ENCODE measurements around the gene TMEM87B.

Gene TMEM87B

GRCh38 chr2:112026509-112026908, 28.6 kb upstream of the TMEM87B start:
- TF ChIP-seq CTCF (IDR thresholded peaks at IDR 0.05; ENCODE audit: low read length) (no peak), EZH2 (IDR thresholded peaks at IDR 0.05; ENCODE audit: borderline replicate concordance, low read length) (no peak)
- no peaks in the 10 kb centered on the region for H4K20me1 ChIP-seq (ENCODE audit: insufficient read depth, low read length)
- H3K9me2 ChIP-seq (ENCODE audit: low read depth, low read length) = no peaks in the 10 kb centered on the region
- H3K4me3 ChIP-seq (ENCODE audit: low read depth, low read length, poor library complexity, severe bottlenecking) = no peak overlapping the region
- no peaks in the 10 kb centered on the region for H3K9me3 ChIP-seq (ENCODE audit: low read length)
- no peaks in the 10 kb centered on the region for H3K36me3 ChIP-seq (ENCODE audit: insufficient read depth, low read length)
- no peak overlapping the region for H3K27ac ChIP-seq (ENCODE audit: low read depth, low read length, poor library complexity, severe bottlenecking)
- no peaks in the 10 kb centered on the region for H3F3A ChIP-seq (ENCODE audit: insufficient read depth, low read length)
- no peaks in the 10 kb centered on the region for H3K4me1 ChIP-seq (ENCODE audit: insufficient read depth, low read length, severe bottlenecking)
- no peak overlapping the region for H2AFZ ChIP-seq (ENCODE audit: low read length)
- H3K9ac ChIP-seq (ENCODE audit: low read length) = no peak overlapping the region
- H3K79me2 ChIP-seq (ENCODE audit: insufficient read depth, low read length) = no peaks in the 10 kb centered on the region
- H3K27me3 ChIP-seq (ENCODE audit: insufficient read depth, low read length) = no peaks in the 10 kb centered on the region; the same call in 1 of the 2 replicates
- H3K4me2 ChIP-seq (ENCODE audit: low read length) = no peak overlapping the region

GRCh38 chr2:112027767-112028166, 27.3 kb upstream of the TMEM87B start:
- Histone ChIP-seq H3K4me3 (ENCODE audit: low read depth, low read length, poor library complexity, severe bottlenecking) (no peak overlapping the region), H3K79me2 (ENCODE audit: insufficient read depth, low read length) (no peaks in the 10 kb centered on the region)

GRCh38 chr2:112029164-112029563, 25.9 kb upstream of the TMEM87B start:
- no peak for TF ChIP-seq EZH2 (IDR thresholded peaks at IDR 0.05; ENCODE audit: borderline replicate concordance, low read length)
- Histone ChIP-seq H3K4me3 (ENCODE audit: low read depth, low read length, poor library complexity, severe bottlenecking) (no peak overlapping the region), H2AFZ (ENCODE audit: low read length) (no peak overlapping the region), H3K36me3 (ENCODE audit: insufficient read depth, low read length) (no peaks in the 10 kb centered on the region), H3K9ac (ENCODE audit: low read length) (no peak overlapping the region), H3K27me3 (ENCODE audit: insufficient read depth, low read length) (no peaks in the 10 kb centered on the region), H3K9me3 (ENCODE audit: low read length) (no peaks in the 10 kb centered on the region), H3K4me1 (ENCODE audit: insufficient read depth, low read length, severe bottlenecking) (no peaks in the 10 kb centered on the region), H4K20me1 (ENCODE audit: insufficient read depth, low read length) (no peaks in the 10 kb centered on the region), H3K9me2 (ENCODE audit: low read depth, low read length) (no peaks in the 10 kb centered on the region), H3K27ac (ENCODE audit: low read depth, low read length, poor library complexity, severe bottlenecking) (no peak overlapping the region), H3K79me2 (ENCODE audit: insufficient read depth, low read length) (no peaks in the 10 kb centered on the region), H3F3A (ENCODE audit: insufficient read depth, low read length) (no peaks in the 10 kb centered on the region), H3K4me2 (ENCODE audit: low read length) (no peak overlapping the region)

More at GRCh38 chr2:112027767-112028166, 27.3 kb upstream of the TMEM87B start:
- Histone ChIP-seq H3K9ac (ENCODE audit: low read length) (no peak overlapping the region), H3F3A (ENCODE audit: insufficient read depth, low read length) (no peaks in the 10 kb centered on the region), H4K20me1 (ENCODE audit: insufficient read depth, low read length) (no peaks in the 10 kb centered on the region), H2AFZ (ENCODE audit: low read length) (no peak overlapping the region), H3K4me1 (ENCODE audit: insufficient read depth, low read length, severe bottlenecking) (no peaks in the 10 kb centered on the region), H3K9me2 (ENCODE audit: low read depth, low read length) (no peaks in the 10 kb centered on the region), H3K4me2 (ENCODE audit: low read length) (no peak overlapping the region), H3K36me3 (ENCODE audit: insufficient read depth, low read length) (no peaks in the 10 kb centered on the region), H3K27ac (ENCODE audit: low read depth, low read length, poor library complexity, severe bottlenecking) (no peak overlapping the region), H3K9me3 (ENCODE audit: low read length) (no peaks in the 10 kb centered on the region), H3K27me3 (ENCODE audit: insufficient read depth, low read length) (no peaks in the 10 kb centered on the region)
- TF ChIP-seq CTCF (IDR thresholded peaks at IDR 0.05; ENCODE audit: low read length) (no peak), EZH2 (IDR thresholded peaks at IDR 0.05; ENCODE audit: borderline replicate concordance, low read length) (no peak)

- H3K36me3 ChIP-seq (ENCODE audit: insufficient read depth, low read length) = no peaks in the 10 kb centered on the region
These were observed 23.4 kb upstream of the TMEM87B start for GRCh38 chr2:112031473-112032223.

More at GRCh38 chr2:112031473-112032223, 23.4 kb upstream of the TMEM87B start:
- H3K27ac ChIP-seq (ENCODE audit: low read depth, low read length, poor library complexity, severe bottlenecking) = no peak overlapping the region
- H3K4me3 ChIP-seq (ENCODE audit: low read depth, low read length, poor library complexity, severe bottlenecking) = no peak overlapping the region
- H3K27me3 ChIP-seq (ENCODE audit: insufficient read depth, low read length) = no peaks in the 10 kb centered on the region
- no peaks in the 10 kb centered on the region for H3K79me2 ChIP-seq (ENCODE audit: insufficient read depth, low read length)
- H3K4me2 ChIP-seq (ENCODE audit: low read length) = no peak overlapping the region
- peaks cover 5% of the 10 kb centered on the region; the same call in 1 of the 2 replicates for H3K9me3 ChIP-seq (ENCODE audit: low read length)
- H3K9me2 ChIP-seq (ENCODE audit: low read depth, low read length) = no peaks in the 10 kb centered on the region
- no peaks in the 10 kb centered on the region for H4K20me1 ChIP-seq (ENCODE audit: insufficient read depth, low read length)
- no peak overlapping the region for H3K9ac ChIP-seq (ENCODE audit: low read length)
- H3K4me1 ChIP-seq (ENCODE audit: insufficient read depth, low read length, severe bottlenecking) = no peaks in the 10 kb centered on the region
- H2AFZ ChIP-seq (ENCODE audit: low read length) = no peak overlapping the region
- H3F3A ChIP-seq (ENCODE audit: insufficient read depth, low read length) = no peaks in the 10 kb centered on the region
- TF ChIP-seq EZH2 (IDR thresholded peaks at IDR 0.05; ENCODE audit: borderline replicate concordance, low read length) (no peak), CTCF (IDR thresholded peaks at IDR 0.05; ENCODE audit: low read length) (no peak)
